Activated T-cell treated with anti-CD3 and anti-CD28 coated beads, Interleukin-2, amount 50 U/mL, for 24 hours (primary cell): ENCODE measurements around the gene MOAP1.
"Not testable (repeated sequence)": the region's sequence is repeated elsewhere in the genome, so short reads cannot be mapped to it uniquely, and the experiment has no call there.

Source experiments
- DNase-seq: peaks from one replicate; pipeline ENCODE4 v3.0.0-alpha.2; 2020
- H3K27ac Mint-ChIP-seq: 2 replicates; pipeline ENCODE4 v1.8.0; 2020; ENCODE audit warnings: mild to moderate bottlenecking, mixed read lengths
- H3K27me3 Mint-ChIP-seq: 2 replicates; pipeline ENCODE4 v1.8.0; 2020; ENCODE audit warnings: mixed read lengths
- H3K36me3 Mint-ChIP-seq: 2 replicates; pipeline ENCODE4 v1.8.0; 2020; ENCODE audit warnings: low read depth, mixed read lengths
- H3K4me1 Mint-ChIP-seq: 2 replicates; pipeline ENCODE4 v1.8.0; 2020; ENCODE audit warnings: low read depth, mixed read lengths
- H3K4me3 Mint-ChIP-seq: 2 replicates; pipeline ENCODE4 v1.8.0; 2020; ENCODE audit warnings: mild to moderate bottlenecking, moderate library complexity, mixed read lengths
- H3K9me3 Mint-ChIP-seq: 2 replicates; pipeline ENCODE4 v1.8.0; 2020; ENCODE audit warnings: mixed read lengths

Gene MOAP1

GRCh38 chr14:93169619-93170018 is 15.1 kb downstream of the MOAP1 start:
- not testable (repeated sequence) for H3K4me1 Mint-ChIP-seq, H3K27me3 Mint-ChIP-seq, H3K36me3 Mint-ChIP-seq, H3K4me3 Mint-ChIP-seq, H3K9me3 Mint-ChIP-seq, DNase-seq, H3K27ac Mint-ChIP-seq

- not testable (repeated sequence) for H3K27me3 Mint-ChIP-seq, H3K4me3 Mint-ChIP-seq, H3K4me1 Mint-ChIP-seq
These were observed 16.1 kb downstream of the MOAP1 start for GRCh38 chr14:93168610-93169009.

GRCh38 chr14:93165271-93166265 is 19.1 kb downstream of the MOAP1 start:
- not testable (repeated sequence) for H3K9me3 Mint-ChIP-seq, H3K27me3 Mint-ChIP-seq, H3K27ac Mint-ChIP-seq, H3K4me1 Mint-ChIP-seq, H3K4me3 Mint-ChIP-seq, H3K36me3 Mint-ChIP-seq, DNase-seq

More at GRCh38 chr14:93168610-93169009, 16.1 kb downstream of the MOAP1 start:
- H3K27ac Mint-ChIP-seq, DNase-seq, H3K9me3 Mint-ChIP-seq, H3K36me3 Mint-ChIP-seq: not testable (repeated sequence)

GRCh38 chr14:93163564-93163963 is 21.1 kb downstream of the MOAP1 start:
- Mint-ChIP-seq H3K27ac (no peak overlapping the region), H3K36me3 (no peaks in the 10 kb centered on the region), H3K4me1 (no peaks in the 10 kb centered on the region), H3K9me3 (no peaks in the 10 kb centered on the region), H3K27me3 (no peaks in the 10 kb centered on the region), H3K4me3 (no peak overlapping the region)
- no peak for DNase-seq

GRCh38 chr14:93161411-93161940 is 23.2 kb downstream of the MOAP1 start:
- Mint-ChIP-seq H3K9me3 (no peaks in the 10 kb centered on the region), H3K27me3 (no peaks in the 10 kb centered on the region), H3K4me3 (no peak overlapping the region), H3K4me1 (no peaks in the 10 kb centered on the region), H3K36me3 (no peaks in the 10 kb centered on the region), H3K27ac (no peak overlapping the region)
- no peak for DNase-seq

GRCh38 chr14:93160353-93160801 is 24.3 kb downstream of the MOAP1 start:
- Mint-ChIP-seq H3K27me3 (no peaks in the 10 kb centered on the region), H3K9me3 (no peaks in the 10 kb centered on the region), H3K4me3 (no peak overlapping the region), H3K27ac (no peak overlapping the region), H3K4me1 (no peaks in the 10 kb centered on the region), H3K36me3 (no peaks in the 10 kb centered on the region)
- no peak for DNase-seq

- not testable (repeated sequence) for H3K4me1 Mint-ChIP-seq, H3K36me3 Mint-ChIP-seq, H3K27me3 Mint-ChIP-seq, H3K4me3 Mint-ChIP-seq, DNase-seq, H3K27ac Mint-ChIP-seq, H3K9me3 Mint-ChIP-seq
These were observed 24.9 kb downstream of the MOAP1 start for GRCh38 chr14:93159625-93160352.

- DNase-seq, H3K27ac Mint-ChIP-seq, H3K4me1 Mint-ChIP-seq, H3K36me3 Mint-ChIP-seq, H3K9me3 Mint-ChIP-seq, H3K27me3 Mint-ChIP-seq, H3K4me3 Mint-ChIP-seq: not testable (repeated sequence)
These were observed 26.3 kb downstream of the MOAP1 start for GRCh38 chr14:93158349-93158748.

GRCh38 chr14:93156693-93157369 is 27.9 kb downstream of the MOAP1 start:
- Mint-ChIP-seq H3K36me3 (no peaks in the 10 kb centered on the region), H3K27ac (no peak overlapping the region), H3K4me3 (no peak overlapping the region), H3K27me3 (no peaks in the 10 kb centered on the region), H3K9me3 (no peaks in the 10 kb centered on the region), H3K4me1 (no peaks in the 10 kb centered on the region)
- DNase-seq, result no peak

- no peak overlapping the region for H3K27ac Mint-ChIP-seq
- H3K9me3 Mint-ChIP-seq, result no peaks in the 10 kb centered on the region
- H3K36me3 Mint-ChIP-seq, result no peaks in the 10 kb centered on the region
- no peak for DNase-seq
- no peak overlapping the region for H3K4me3 Mint-ChIP-seq
- H3K4me1 Mint-ChIP-seq, result peaks cover 2% of the 10 kb centered on the region
- no peaks in the 10 kb centered on the region for H3K27me3 Mint-ChIP-seq
These were observed 29.0 kb downstream of the MOAP1 start for GRCh38 chr14:93155667-93156066.

GRCh38 chr14:93153121-93153520 is 31.6 kb downstream of the MOAP1 start:
- Mint-ChIP-seq H3K9me3 (no peaks in the 10 kb centered on the region), H3K4me3 (no peak overlapping the region)

GRCh38 chr14:93150227-93151208 is 34.2 kb downstream of the MOAP1 start:
- Mint-ChIP-seq H3K27me3 (no peaks in the 10 kb centered on the region), H3K36me3 (no peaks in the 10 kb centered on the region), H3K27ac (no peak overlapping the region), H3K4me1 (peaks cover 12% of the 10 kb centered on the region), H3K4me3 (no peak overlapping the region), H3K9me3 (no peaks in the 10 kb centered on the region)
- DNase-seq, result no peak

More at GRCh38 chr14:93153121-93153520, 31.6 kb downstream of the MOAP1 start:
- no peak for DNase-seq
- Mint-ChIP-seq H3K27me3 (no peaks in the 10 kb centered on the region), H3K36me3 (no peaks in the 10 kb centered on the region), H3K27ac (no peak overlapping the region), H3K4me1 (peaks cover 7% of the 10 kb centered on the region)

GRCh38 chr14:93148979-93149378 is 35.7 kb downstream of the MOAP1 start:
- Mint-ChIP-seq H3K36me3 (no peaks in the 10 kb centered on the region), H3K9me3 (no peaks in the 10 kb centered on the region), H3K4me3 (no peak overlapping the region), H3K4me1 (peaks cover 12% of the 10 kb centered on the region), H3K27me3 (no peaks in the 10 kb centered on the region), H3K27ac (no peak overlapping the region)
- no peak for DNase-seq
